HG03457 (cell line): Measurements from ENCODE around the gene ATP8A1.
"Not testable (repeated sequence)": the region's sequence is repeated elsewhere in the genome, so short reads cannot be mapped to it uniquely, and the experiment has no call there.

Experiments used
- ATAC-seq: cut with Tn5 transposase; IDR thresholded peaks from one replicate; pipeline ENCODE4 v1.9.1; 2021; ENCODE audit warnings: moderate number of reproducible peaks; ENCODE audit not compliant: unreplicated experiment

Gene ATP8A1

DNA sequence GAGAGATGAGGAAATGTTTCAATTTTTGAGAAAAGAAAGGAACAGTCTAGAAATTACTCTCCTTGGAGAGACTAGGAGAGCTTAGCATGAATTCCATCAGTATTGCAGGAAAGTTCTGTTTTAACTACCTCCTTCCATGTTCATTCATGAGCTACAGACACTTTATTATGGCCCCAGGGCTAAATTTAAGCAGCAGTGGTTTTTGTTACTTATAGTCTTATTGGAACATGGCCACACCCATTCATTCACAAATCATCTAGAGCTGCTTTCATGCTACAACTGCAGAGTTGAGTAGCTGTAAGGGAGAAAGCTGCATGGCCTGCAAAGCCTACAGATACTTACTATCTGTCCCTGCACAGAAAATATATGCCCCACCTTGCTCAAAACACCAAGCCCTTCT is 178.0 kb downstream of the ATP8A1 start:
- ATAC-seq = no peak

DNA sequence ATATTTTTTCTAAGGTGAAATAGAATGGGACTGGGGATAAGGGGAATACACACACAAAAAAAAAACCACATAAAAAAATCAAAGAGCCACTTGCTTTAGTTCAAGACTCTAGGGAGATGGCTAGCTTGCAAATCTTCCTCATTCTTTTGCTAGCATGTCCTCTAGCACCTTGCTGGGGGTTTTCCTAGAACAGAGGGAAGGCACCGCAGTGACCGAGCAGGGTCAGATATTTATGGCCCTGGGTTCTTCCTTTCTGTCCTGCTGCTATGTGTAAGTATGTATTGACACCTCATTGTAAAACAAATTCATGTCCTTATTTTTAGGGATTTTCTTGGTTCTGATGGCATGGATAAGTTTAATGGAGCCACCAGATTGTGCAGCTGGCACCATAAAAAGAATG is 178.4 kb downstream of the ATP8A1 start:
- ATAC-seq = no peak

DNA sequence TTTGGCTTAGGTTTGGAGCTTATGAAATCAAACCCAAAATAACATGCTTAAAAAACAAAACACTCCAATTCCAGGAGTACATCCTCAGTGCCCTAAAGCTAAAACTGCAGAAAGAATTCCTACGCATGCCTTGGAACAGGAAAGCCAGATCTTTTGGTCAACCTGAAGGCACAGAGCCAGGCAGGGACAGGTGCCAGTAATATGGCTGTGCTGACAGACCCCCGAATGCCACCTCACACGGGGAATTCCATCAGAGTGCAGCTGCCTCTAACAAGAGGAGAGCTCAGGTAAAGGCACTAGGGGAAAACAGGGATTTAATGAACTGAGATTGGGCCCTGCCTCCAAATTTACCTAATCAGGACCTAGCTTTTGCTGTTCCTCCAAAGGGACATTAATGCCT is 182.5 kb downstream of the ATP8A1 start:
- ATAC-seq = no peak

DNA sequence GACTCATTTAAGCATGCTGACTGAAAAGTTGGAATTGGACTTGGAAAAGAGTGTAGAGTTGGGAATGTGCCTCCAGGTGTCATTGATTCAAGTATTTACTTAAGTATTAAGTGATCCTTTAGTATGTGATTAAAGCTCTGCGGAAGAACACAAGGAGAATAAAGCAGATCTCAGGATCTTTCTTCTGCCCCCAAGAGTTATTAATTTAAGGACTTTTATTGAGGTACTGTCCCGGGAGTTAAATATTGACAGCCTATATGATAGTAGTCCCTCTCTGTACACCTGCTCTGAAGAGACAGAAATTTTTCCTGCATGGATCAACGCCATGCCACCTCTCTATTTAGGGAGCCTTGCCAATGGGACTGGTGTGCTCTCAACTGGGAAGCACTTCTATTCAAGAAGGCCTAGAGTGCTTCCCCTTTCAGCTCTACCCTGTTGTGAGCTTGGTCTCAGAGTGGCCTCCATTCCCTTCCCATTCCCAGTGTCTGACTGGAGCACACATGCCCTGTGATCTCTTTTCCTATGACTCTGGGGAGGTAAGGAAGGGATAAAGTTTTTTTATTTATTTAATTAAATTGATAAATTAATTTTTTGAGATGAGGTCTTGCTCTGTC is 183.7 kb downstream of the ATP8A1 start:
- no peak for ATAC-seq

DNA sequence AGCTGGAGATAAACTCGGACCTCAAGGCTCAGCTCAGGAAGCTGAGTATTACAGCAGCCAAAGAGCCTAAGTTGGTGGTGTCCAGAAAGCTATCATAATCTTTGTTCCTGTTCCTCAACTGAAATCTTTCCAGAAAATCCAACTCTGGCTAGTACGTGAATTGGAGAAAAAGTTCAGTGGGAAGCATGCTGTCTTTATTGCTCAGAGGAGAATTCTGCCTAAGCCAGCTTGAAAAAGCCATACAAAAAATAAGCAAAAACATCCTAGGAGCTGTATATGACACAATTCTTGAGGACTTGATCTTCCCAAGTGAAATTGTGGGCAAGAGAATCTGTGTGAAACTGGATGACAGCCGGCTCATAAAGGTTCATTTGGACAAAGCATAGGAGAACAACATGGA is 185.0 kb downstream of the ATP8A1 start:
- ATAC-seq = no peak

DNA sequence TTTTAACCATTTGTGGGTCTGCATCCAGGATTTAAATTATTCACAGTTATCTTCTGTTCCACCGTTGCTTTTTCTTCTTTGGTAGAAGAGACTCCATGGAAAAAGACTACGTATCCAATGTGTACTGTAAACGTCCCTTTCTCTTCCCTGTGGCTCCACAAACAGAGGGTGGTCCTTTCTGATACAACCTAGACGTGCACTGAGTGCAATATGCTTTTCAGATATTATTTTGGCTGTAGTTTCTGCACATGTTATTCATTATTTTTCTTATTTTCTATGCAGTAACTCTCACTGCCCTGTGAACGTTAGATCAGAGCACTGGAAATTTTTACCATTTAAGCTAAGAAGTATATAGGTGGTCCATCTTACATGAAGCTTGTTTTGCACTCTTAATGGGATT is 186.9 kb downstream of the ATP8A1 start:
- ATAC-seq = no peak

DNA sequence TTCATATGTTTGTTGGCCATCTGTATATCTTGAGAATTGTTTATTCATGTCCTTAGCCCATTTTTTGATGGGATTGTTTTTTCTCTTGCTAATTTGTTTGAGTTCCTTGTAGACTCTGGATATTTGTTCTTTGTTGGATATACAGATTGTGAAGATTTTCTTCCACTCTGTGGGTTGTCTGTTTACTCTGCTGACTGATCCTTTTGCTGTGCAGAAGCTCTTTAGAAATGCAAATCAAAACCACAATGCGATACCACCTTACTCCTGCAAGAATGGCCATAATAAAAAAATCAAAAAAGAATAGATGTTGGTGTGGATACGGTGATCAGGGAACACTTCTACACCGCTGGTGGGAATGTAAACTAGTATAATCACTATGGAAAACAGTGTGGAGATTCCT is 189.1 kb downstream of the ATP8A1 start:
- not testable (repeated sequence) for ATAC-seq

DNA sequence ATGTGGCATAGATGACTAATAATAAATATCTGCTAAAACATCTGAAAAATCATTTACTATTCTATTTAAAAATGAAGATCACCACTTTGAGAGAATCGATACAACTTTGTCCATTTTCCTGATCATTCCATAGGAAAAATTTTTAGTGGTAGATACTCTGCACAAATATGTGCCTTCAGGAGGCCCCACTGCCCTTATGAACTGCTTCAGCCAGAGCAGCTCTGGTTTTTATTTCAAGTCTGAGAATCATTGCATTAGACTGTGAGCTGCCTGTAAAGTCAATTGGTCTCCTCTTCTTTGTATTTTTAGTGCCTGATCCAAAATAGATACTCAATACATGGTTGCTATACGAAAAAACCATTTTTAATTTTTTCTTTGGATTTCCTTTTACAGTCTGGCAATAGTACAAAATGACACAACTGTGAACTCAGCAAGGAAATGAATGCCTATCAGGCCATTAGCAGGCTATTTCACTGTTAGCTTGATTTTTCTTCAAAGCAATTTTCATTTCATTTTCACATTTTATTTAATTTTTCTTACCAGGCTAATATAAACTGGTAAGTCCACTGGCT is 190.5 kb downstream of the ATP8A1 start:
- no peak for ATAC-seq

DNA sequence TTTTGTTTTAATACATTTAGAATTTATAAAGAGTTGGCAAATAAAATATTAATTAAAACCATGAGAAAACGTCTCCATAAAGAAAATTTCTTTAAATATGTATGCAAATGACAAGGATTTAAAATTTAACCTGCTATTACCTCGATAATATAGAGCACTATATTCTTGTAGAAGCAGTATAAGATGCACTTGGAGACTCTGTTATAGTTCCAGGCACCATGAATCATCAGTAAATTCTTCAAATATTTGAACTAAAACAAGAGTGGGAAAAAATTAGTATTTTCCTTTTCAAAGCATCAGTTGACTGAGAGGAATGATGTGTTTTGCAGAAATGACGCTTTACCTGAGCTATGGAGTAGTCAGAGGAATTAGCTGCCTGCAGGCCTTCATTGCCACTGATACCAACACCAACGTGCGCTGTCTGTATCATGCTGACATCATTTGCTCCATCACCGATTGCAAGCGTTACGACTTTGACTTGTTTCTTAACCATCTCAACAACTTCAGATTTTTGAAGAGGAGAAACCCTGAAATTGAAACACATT is 192.3 kb downstream of the ATP8A1 start:
- no peak for ATAC-seq

DNA sequence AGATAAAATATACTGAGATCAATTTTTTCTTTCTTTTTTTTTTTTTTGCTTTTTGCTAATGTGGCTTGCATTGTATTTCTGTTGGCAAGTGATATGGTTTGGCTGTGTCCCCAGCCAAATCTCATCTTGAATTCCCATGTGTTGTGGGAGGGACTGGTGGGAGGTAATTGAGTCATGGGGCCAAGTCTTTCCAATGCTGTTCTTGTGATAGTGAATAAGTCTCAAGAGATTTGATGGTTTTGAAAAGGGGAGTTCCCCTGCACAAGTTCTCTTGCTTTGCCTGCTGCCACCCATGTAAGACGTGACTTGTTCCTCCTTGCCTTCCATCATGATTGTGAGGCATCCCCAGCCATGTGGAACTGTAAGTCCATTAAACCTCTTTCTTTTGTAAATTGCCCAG is 195.7 kb downstream of the ATP8A1 start:
- not testable (repeated sequence) for ATAC-seq

DNA sequence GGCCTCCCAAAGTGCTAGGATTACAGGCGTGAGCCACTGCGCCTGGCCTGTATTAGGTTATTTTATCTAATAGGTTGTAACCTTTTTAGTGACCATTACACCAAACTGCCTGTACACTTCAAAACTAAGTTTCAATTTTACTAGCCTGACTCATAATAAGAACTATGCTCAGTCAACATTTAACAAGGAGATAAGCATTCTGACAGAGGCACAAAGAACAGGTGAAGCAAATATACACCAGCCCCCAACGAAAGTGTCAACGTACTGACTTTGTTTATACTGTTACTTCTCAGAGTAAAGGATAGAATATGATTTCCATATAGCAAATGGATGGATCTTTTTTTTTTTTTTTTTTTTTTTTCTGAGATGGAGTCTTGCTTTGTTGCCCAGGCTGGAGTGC is 196.9 kb downstream of the ATP8A1 start:
- ATAC-seq = peak; percentile 89

DNA sequence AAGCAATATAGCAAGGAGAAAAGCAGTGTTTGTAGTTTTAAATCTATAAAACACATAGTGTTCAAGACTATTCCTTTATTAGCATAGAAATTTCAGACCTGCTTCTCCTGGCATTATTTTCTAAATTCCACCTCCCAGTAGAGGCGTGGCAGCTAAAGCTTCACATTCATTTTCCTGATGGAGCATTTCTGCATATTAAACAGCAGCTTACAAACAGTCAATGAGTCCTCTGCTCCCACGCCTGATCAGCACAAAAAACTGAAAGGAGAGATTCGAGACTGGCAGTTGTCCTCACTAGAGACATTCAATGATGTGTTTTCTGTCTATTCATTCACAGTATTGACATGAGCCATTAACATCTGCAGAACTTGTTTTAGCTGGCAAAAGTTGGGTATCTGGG is 198.2 kb downstream of the ATP8A1 start:
- no peak for ATAC-seq

DNA sequence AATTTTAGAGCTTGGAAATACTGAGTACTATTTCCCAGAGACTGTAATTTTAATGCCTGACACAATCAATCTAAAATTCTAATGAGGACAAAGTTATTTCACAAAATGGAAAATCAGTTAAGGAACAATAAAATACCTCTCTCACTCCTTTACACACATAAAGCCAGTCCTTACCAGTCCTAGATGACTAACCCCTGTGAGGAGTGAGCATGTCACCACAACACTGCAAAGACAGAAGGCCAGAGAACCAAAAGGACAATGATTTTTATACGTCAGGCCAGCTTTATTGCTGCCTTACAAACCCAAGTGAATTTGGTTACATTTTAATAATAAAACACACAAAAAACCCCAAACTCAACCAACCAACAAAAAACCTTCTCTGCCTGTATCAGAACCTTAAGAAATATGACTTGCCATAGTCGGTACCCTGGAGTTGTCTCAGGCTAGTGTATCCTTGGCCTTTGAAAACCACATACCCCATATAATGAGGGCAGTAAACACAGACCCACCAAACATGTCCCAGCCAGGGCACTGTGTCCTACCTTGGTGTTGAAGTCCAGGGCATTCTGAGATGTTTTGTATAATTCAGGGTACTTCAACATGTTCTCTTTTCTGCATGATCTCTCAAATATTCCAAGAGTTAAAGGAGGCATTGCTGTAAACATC is 202.0 kb downstream of the ATP8A1 start:
- ATAC-seq = no peak

DNA sequence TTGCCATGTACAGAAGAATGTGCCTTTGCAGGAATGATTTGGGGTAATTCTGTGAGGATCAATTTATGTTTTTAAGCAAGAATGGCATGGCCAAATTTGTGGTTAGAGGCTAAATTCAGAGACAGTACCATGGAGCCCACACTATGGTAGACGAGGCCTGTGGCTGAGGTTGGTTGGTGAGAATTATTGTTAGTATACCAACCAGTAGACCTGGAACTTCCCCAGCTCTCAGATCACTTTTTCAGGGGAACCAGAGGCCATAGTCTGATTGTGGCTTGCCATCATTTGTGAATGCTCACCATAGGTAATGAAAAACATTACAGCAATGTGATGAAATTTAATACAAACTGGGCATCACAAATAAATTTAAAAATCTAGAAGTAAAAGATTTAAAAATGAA is 203.3 kb downstream of the ATP8A1 start:
- peak; percentile 75 for ATAC-seq

DNA sequence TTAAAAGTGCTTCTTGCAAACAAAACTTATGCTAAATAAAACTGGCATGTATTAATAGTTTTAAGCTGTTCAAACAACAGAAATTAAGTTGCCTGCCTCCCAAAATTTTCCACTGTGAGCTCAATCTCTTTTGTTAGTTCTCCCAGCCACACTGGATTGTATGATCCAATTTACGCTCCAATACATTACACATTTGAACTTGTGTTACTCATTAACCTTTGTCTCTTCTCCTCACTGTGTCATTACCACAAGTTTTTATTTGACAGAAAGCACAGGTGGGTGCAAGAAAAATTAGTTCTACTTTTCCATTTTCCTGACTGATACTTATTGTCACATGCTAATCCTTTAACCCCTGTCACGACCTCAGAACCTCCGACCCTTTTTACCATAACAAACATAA is 204.1 kb downstream of the ATP8A1 start:
- no peak for ATAC-seq

DNA sequence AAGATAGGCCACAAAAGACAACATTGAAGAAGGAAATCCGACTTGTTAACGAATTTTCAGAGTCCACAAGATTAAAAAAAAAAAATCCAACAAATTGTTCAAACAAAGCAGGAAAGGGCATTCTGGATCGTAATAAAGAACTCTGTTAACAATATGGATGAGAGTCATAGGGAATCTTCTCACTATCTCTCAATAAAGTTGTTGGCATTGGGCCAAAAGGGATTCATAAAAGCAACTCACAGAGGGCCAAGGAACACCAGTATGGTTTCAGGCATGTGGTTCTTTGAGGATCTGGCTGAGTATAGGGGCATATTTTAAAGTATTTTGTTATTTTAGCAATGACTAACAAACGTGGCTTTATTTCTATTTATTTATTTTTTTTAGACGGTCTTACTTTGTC is 210.1 kb downstream of the ATP8A1 start:
- no peak for ATAC-seq

DNA sequence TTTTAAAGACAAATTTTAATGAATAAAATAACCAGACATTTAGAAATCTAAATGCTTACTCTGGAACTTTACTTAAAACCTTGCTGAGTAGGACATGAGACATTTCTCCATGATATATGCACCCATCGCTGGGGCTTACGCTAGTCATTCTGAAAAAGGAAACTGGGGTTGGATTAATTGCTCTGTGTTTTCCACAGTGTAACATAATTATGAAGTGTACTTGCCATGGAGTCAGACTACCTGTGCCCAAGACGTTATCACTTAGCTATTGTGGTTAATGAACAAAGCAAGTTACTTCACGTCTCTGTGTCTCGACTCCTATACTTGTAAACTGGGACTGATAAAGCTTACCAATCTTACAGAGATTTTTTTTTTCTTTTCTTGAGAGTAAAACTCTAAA is 211.9 kb downstream of the ATP8A1 start:
- ATAC-seq = no peak

DNA sequence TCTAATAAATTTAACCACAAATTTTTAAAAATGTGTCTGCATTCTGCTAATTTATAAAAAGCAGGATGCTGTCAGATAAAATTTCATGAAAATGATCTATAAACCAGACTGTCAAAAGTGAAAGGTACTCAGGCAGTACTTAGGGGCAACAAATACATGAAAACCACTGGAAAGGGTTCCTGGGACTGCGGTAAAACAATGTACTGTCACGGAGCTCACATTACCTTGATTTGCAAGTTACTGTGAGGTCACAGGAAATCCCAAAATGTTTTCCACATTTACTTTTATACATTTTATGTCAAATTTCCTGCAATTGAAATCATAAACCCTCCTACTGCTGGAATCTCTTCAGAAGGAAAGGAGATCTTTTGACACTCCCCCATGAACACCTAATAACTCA is 214.3 kb downstream of the ATP8A1 start:
- ATAC-seq = no peak

DNA sequence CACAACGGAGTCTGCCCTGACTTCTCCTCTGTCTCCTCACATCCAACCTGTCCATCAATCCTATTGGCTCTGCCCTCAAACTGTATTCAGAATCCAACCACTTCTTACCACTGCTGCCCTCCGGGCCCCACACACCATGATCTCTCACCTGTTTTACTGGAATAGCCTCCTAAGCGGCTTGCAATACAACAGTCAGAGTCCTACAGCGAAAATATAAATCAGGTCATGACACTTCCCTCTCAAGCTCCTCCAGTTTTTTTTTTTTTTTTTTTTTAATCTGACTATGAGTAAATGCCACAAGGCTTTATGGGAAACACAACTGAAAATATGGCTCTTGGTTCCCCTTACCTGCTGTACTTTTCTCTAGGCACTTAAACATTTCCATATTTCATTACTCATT is 216.8 kb downstream of the ATP8A1 start:
- ATAC-seq = no peak

DNA sequence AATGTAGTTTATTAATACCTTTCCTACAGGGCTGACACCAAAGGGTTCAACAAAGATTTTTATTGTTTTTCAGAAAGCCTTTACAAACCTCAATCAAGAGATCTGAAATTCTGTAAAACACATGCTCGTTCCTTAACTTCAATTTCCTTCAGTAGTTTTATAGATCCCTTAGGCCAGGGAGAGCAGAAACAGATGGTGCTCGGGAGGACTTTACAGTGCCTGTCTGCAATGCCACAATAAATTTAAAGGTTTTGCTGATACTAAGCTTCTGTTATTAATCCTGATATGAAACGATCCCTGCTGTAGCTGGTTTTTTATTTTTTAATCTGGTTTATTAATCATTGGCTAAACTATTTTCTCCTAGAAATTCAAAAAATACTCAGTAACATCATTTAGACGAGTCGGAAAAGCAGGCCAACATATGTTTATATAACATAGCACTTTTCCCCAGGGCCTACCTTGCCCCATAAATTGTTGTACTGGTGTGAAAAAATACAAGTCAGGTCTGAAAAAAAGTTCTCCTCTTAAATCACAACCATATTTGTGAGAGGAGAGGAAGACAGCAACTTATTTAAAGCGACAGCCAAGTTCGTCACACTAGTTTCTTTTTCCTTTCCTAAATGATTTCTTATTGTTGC is 219.9 kb downstream of the ATP8A1 start:
- ATAC-seq = no peak

DNA sequence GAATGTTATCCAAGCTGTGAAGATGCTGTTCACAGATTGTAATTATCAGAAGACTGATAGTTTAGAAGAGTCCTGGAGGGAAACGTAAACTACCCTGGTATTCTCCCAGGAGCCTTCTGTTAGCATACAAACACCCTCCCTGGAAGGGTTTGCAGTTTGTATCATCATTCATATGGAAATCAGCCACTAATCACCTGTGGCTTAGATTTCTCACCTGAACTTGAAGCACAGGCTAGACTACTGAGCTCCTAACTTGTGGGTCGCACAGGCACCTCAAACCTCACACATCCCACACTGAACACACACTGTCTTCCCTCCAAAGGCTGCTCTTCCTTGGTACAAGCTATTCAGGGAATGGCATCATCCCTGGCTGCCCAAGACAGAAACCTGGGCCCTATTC is 228.9 kb downstream of the ATP8A1 start:
- no peak for ATAC-seq
